NCI-H128 (cell line): ENCODE data around the gene C14orf93.
"Not testable (repeated sequence)": the region's sequence is repeated elsewhere in the genome, so short reads cannot be mapped to it uniquely, and the experiment has no call there.

ENCODE experiments used
- DNase-seq: peaks from one replicate; lab custom pipeline; 2025; ENCODE audit not compliant: unreplicated experiment; lab: John Stamatoyannopoulos, UW

The C14orf93 gene

DNA sequence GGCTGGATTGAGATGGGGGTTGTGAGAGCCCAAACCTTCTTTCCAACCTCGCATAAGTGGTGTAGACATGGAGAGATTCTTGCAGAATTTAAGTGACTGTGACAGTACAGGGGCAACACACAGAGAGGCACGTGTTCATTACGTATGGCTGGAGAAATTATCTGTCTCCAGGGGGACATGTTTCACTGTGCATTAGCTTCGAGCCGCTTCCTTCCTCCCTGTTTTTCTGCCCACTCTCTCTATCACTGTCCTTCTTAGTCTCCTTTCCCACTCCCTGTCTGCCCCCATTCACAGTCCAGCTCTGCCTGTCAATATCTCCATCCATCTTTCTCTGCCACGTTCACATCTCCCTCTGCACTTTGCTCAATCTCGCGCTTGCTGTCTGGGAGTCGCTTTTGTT, 11.5 kb upstream of the C14orf93 start:
- DNase-seq = no peak

DNA sequence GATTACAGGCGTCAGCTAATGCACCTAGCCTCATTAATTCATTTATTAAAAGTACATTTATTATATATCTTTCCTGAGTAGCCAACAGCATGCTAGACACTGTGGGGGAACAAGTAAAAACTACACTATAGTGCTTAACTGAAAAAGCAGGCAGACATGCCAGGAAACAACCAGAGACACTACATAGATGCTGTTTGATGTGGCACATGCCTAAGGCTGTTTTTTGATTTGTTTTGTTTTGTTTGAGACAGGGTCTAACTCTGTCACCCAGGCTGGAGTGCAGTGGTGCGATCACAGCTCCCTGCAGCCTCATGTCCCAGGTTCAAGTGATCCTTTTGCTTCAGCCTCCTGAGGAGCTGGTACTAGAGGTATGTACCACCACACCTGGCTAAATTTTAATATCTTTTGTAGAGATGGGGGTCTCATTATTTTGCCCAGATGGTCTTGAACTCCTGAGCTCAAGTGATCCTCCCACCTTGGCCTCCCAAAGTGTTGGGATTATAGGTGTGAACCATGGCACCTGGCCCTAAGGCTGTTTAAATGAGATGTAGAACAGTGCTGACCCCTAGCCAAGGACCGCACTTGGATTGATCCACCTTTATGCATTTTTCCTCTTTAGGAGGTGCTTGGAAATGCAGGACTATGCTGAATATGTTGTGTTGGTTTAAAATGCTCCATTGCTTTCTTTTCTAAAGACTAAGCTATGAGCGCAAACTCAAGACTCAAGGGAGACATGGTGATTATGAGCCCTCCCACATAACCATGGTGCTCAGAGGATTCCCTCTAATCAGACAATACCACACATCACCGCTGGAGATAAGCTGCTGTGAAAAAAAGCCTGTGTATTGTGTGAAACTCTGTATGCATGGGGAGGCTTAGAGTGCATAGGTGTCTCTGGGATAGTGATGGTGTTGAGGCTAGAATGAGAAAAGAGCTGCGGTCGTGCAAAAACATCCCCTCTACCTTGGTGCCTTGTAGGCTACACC, 10.5 kb upstream of the C14orf93 start:
- DNase-seq = no peak

DNA sequence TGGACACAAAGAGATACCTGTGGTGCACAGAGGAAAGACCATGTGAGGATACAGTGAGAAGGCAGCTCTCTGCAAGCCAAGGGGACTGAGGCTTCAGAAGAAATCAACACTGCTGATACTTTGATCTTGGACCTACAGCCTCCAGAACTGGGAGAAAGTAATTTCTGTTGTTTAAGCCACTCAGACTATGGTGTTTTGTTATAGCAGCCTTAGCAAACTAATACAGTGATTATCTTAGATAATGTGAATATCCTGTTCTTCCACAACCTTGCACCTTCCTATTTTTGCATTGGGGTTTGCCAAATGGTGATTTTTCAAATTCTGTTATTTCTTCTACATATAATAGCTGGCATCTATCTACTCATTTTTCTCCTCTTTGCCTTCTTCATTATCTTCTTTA, 8.2 kb upstream of the C14orf93 start:
- no peak for DNase-seq

DNA sequence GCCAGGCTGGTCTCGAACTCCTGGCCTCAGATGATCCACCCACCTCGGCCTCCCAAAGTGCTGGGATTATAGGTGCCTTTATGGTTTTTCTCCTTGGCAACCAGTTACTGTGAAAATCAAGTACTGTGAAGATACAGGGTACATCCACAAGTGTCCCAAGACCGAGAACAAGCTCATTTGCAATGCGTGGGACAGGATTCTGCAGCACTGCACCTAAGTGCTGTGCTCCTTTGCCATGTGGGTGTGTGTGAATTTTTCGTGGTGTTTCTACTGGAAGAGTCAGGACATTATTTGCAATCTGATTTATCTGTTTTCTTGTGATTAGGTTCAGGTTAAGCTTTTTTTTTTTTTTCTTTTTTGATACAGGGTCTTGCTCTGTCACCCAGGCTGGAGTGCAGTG, 7.1 kb upstream of the C14orf93 start:
- no peak for DNase-seq

DNA sequence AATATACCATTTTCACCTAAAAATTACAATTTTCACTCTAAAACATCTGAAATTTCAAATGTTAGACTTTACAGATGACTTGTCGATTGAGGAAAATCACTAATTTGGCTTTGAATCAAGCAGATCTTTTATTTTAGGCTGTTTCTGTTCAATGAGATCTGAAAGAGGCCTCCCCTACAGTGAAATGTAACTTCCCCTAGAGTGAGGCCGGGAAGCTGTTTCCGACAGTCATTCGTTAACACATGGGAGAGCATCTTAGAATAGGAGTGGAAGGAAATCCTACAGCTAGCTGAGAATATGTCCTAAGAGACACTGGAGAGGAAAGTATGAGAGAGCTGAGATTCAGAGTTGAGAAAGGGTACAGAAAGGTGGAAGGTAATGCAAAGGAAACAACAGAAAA, 5.7 kb upstream of the C14orf93 start:
- no peak for DNase-seq

DNA sequence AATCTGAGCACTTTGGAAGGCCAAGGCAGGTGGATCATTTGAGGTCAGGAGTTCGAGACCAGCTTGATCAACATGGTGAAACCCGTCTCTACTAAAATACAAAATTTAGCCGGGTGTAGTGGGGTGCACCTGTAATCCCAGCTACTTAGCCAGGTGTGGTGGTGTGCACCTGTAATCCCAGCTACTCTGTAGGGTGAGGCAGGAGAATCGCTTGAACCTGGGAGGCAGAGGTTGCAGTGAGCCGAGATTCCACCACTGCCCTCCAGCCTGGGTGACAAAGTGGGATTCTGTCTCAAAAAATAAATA, 3.8 kb upstream of the C14orf93 start:
- DNase-seq = not testable (repeated sequence)

DNA sequence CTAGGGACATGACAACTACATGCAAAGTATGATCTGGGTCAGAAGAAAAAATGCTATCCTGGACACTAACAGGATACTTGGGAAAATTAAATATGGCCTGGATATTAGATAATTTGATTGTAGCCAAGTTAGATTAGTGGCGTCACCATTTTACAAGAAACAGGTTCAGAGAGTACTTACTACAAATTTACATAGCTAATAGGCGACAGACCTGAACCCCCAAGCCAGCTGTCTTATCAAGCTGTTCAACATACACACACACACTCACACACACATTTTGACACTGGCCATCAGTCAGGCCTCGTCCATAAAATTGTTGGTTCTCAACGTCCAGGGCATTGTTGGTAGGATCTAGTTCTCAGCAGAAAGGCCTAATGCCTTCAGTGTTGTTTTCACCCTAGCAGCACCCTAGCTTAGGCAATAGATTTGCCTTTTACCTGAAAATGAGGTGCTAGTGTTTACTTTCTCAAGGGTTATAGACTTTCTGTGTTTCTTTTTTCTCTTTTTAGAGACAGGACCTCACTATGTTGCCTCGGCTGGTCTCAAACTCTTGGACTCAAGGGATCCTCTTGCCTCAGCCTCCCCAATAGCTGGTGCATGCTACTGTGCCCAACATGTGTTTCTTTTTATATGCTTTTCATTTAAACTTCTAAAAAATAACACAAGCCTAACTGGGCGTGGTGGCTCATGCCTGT, 3.3 kb upstream of the C14orf93 start:
- DNase-seq = no peak

DNA sequence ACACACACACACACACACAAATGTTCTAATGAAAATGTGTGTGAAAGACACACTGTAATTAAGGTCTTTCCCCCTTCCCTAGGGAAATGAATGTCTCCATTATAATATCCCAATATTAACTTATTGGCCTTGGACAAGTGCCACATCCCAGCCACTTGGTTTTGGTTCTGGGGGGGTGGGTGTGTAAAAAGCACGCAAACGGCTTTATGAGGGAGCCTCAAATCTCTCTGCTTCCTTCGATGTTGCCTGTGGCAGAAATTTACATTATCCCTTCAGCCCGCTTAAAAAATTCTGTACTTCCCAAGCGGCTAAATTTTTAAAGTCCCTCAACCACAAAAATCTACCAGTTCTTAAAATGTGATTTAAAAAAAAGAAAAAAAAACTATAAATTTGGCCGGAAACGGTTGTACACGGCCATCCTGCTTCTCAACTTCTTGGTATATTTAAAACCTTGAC, 432 bp downstream of the C14orf93 start:
- no peak for DNase-seq

DNA sequence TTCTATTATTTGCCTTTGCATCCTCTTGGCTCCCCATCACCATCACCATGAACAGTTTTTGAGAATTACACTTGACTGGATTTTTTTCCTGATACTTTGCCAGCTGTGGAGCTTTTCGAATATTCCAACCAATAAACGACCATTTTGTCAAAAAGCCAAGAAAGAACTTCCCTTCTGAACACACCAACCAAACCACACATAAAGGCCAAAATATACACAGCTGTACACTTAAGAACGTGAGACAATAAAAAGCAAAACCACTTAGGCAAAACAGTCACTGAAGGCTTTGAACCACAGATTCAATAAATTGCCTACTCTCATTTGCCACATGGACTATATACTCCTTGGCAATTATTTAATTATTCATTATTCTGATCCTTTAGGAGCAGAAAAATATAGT, 1.1 kb downstream of the C14orf93 start:
- no peak for DNase-seq

DNA sequence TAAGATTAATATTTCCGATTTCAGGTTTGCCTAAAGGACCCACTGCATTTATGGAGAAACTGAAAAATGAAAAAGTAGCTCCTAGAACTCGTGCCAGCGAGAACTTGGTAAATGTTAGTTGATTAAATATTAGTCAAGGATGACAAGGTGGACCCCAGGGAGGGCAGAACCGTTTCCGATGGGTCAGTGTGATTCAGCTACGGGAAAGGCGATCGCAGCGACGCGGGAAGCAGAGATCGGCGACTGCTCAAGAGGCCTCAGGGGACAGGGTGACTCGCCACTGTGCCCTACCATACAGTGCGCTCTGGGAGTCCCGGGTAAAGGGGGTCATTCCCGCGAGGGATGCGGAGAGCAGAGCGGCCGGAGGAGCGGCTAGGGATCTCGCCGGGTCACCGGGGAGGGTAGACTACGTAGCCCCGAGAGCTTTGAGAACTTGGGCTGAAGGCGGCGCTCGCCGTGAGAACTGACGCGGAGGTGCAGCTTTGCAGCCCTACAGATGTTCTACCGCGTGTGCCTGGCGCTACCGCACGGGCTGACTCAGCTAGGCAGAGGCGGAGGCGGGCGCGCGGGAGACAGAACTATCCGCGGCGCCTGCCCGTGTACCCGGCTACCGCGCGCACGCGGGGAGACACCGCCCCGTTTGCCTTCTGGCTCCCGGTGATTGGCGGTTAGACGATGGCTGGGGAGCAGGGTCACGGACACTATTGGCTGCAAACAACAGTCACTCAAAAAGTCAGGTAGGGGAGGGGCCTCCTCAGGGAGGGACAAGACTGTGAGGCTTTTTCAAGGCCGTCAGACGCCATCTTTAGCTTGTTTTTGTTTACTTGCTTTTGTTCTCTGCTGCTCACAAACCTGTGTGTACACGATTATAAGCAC, 3.2 kb downstream of the C14orf93 start:
- DNase-seq = peak; percentile 96

DNA sequence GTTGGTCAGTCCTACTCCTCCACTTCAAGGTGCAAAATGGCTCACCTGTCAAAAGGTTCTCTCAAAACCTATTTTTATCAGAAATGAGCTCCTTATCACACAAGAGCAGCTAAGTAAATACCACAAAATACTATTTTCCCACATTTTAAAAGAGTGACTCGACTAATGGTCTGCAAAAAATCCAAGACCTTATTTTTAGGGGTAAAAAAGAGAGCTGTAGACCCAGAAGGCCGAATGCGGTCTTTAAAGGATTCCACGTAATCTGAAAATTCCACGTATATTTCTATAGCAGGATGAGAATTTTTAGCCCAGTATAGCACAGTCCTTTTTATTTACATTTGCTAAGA, 3.8 kb downstream of the C14orf93 start:
- DNase-seq = no peak

DNA sequence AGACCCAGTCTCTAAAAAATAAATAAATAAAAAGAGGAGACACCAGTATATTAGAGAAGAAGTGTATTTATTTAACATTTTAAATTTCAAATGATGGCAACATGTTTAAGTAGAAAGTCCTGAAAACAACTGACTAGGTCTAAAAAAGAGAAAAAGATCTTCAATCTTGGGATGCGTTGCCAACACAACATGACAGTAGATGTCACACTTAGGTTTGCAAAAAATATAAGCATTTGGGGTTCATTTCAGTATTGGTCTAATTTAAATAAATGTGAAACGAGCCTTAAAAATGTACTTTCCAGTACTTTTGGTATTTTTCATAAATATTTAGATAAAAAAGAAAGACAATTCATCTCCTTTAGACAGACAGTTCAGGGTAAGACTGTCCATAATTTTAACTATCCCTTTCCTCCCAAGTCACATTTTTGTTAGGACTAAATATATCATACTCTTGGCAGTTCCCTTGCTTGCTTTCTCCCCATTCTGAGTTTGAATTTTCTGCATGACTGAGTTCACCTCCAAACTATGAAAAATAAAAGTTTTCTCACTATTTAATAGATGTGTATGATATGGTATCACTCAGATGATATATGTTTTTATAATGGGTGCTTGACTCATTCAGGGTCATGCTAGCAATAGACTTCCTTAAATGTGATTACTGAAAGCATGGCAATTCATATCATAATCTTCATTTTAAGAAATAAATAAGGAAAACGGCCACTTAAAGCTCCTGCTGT, 4.3 kb downstream of the C14orf93 start:
- no peak for DNase-seq

DNA sequence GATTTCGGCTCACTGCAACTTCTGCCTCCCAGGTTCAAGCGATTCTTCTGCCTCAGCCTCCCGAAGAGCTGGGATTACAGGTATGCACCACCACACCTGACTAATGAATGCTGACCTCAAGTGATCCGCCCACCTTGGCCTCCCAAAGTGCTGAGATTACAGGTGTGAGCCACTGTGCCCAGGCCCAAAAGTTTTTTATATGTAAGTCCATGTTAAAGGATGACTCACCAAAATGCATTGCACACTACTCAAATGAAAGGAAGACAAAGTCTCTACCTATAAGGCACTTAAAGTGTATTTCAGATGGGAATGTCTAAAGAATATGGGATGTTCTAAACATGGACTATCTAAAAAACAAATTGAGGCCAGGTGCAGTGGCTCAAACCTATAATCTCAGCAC, 5.7 kb downstream of the C14orf93 start:
- DNase-seq = not testable (repeated sequence)

DNA sequence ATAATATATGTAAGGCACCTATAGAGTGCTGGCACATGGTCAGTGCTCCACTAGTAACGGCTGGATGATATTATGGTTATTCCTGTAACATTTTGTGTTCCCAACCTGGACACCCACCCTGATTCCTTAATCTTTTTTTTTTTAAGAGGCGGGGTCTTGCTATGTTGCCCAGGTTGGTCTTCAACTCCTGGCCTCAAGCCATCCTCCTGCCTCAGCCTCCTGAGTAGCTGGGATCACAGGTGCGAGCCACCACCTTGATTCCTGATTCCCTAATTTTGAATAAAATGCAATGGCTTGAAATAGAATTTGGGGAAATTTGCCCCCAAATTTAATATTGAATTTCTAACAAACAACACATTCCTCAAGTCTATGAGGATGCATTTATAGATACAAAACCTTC, 7.4 kb downstream of the C14orf93 start:
- DNase-seq = no peak

DNA sequence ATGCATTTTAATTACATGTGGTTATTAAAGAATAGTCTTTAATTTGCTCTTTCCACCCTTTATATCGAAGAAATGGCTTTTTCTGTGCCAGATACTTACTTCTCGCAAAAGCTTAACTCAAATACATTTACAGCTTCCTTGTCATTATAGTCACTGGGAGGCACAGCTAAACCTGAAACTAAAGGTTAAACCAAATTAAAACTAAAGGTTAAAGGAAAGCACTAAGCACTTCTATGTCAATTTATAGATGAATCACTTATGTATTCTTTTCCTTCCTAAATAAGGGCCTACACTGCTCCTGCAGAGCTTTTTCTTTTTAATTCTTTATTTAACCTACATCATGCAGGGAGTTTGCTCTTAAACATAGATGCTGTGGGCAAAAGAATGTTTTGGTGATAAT, 9.1 kb downstream of the C14orf93 start:
- DNase-seq = no peak

DNA sequence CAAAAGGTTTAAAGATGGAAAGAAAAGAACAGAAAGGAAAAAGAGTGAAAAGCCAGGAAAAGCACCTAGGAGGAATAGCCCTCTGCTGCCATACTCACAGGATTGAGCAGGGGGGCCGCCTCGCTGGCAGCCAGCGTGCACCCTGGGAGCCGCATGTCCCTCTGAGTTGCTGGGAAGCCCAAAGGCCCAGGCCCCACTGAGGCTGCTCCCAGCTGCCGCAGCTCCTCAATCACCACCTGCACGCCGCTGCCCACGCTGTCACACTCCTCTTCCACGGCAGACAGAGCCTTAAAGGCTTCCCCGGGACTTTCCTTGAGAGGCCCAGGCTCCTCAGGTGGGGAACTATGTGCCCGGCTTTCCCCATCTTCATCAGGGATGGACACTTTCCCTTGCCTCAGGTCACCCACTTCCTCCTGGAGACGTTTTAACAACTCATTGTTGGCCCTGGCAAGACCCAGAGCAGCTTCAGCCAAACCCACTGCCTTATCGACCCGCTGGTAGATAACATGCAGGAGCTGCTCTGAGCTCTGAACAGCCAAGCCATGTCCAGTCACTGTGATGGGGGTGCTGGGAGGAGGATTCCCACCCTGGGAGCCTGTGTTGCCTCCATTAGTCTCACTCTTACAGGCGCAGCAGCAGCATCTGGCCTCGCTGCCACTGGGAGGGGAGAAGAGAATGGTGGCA, 11.5 kb downstream of the C14orf93 start:
- DNase-seq = no peak

DNA sequence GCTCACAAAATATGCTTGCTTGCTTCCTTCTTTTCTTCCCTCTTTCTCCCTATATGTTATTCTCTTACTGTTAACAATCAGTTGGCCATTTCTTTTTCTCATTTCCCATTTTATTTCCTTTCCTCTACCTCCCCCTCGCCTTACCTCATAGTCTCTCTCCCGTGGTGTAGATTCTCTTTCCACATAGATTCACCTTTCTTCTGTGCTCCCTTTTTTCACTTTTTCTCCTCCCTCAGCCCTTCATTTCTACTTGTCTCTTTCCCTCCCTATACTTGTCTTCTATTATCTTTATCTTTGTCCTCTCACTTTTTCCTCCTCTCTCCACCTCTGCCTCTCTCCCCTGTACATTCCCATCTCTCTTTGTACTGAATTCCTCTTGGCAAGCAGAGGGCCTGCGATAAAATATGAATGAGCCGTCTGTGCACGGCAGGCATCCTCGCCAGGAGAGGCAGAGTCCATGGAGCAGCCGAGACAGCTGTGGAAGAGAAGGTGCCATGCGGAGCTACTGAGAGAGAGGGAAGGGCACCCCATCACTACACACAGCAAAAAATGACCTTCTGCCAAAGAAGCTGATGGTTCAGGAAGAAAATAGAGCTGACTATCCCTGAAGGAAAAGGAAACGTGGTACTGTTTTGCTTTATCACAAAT, 12.1 kb downstream of the C14orf93 start:
- no peak for DNase-seq

DNA sequence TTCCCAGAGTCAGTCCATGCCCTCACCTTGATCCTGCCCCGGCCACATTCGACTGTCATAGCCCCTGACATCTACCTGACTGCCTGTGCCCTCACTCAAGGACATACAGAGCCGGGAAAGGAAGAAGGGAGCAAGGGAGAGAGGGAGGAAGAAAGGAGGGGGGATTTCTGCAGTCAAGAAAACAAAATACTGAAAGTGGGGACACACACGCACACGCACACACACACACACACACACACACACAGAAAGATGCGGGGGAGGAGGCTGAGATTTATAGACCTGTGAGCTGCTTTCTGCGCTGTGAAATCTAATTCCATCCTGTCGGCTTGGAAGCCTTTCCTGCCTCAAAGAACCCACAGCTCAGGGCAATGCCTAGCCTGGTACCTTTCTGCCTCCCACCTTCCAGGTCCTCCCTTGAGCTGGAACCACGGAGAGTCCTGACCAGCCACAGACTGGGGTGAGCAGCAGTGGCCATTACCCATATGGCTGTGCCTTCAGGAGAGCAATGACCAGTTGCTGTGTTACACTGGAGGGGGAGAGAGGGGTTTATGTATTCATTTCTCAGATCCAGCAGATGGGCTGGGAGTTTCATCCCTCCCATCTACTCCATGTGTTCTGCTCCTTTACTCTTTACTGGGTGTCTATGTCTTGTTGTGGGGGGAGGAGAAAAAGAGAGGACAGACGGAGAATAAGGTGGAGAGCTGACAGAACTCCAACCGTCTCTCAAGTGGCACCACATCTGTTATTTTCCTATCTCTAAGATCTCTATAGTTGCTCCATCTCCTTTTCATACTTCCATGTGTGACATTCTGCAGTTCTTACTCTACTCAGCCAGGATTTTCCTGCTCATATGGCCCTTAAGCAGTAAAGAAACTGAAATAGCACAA, 12.9 kb downstream of the C14orf93 start:
- DNase-seq = no peak
